GM12873 (cell line): ENCODE data around the gene FREM1.

ENCODE experiments used
- TF ChIP-seq, protein P1 (sequence below): IDR thresholded peaks from 2 replicates; pipeline ENCODE4 v1.5.1; 2012; ENCODE audit warnings: low read depth, mild to moderate bottlenecking, moderate library complexity, low read length, control low read depth; ENCODE audit not compliant: insufficient read depth; ENCODE audit errors: missing control alignments

FREM1 gene

DNA sequence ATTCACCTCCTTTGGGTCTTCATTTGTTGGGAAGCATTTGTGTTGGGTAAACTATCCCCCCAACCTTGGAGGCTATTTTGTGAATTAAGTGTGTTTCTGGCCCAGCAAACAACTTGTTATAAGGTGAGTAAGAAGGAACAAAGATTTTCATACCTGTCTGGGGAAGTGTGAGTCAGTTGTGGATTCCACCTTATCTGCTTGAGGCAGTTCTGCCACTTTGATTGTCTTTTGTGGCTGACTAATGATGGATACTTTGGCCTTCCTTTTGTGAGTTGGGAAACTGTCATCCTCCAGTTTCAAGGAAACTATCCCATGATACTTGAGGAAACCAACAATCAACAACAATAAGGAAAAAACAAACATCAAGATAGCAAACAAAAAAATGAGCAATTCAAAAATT, 163.1 kb downstream of the FREM1 start:
- TF ChIP-seq, protein P1, sequence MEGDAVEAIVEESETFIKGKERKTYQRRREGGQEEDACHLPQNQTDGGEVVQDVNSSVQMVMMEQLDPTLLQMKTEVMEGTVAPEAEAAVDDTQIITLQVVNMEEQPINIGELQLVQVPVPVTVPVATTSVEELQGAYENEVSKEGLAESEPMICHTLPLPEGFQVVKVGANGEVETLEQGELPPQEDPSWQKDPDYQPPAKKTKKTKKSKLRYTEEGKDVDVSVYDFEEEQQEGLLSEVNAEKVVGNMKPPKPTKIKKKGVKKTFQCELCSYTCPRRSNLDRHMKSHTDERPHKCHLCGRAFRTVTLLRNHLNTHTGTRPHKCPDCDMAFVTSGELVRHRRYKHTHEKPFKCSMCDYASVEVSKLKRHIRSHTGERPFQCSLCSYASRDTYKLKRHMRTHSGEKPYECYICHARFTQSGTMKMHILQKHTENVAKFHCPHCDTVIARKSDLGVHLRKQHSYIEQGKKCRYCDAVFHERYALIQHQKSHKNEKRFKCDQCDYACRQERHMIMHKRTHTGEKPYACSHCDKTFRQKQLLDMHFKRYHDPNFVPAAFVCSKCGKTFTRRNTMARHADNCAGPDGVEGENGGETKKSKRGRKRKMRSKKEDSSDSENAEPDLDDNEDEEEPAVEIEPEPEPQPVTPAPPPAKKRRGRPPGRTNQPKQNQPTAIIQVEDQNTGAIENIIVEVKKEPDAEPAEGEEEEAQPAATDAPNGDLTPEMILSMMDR: no peak

GRCh38 chr9:14746626-14747025, 163.6 kb downstream of the FREM1 start:
- TF ChIP-seq, protein P1: no peak

DNA sequence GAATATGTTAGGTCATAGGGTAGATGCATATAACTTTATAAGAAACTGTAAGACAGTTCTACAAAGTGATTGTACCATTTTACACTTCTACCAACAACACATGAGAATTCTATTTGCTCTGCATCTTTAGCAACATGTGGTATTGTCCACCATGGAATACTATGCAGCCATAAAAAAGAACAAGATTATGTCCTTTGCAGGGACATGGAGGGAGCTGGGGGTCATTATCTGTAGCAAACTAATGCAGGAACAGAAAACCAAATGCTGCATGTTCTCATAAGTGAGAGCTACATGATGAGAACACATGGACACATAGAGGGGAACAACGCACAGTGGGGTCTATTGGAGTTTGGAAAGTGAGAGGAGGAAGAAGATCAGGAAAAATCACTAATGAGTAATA, 165.5 kb downstream of the FREM1 start:
- TF ChIP-seq, protein P1: no peak

- TF ChIP-seq, protein P1: no peak
These were observed 168.9 kb downstream of the FREM1 start for GRCh38 chr9:14741369-14741768.

GRCh38 chr9:14733133-14733532, 177.1 kb downstream of the FREM1 start:
- TF ChIP-seq, protein P1: no peak

DNA sequence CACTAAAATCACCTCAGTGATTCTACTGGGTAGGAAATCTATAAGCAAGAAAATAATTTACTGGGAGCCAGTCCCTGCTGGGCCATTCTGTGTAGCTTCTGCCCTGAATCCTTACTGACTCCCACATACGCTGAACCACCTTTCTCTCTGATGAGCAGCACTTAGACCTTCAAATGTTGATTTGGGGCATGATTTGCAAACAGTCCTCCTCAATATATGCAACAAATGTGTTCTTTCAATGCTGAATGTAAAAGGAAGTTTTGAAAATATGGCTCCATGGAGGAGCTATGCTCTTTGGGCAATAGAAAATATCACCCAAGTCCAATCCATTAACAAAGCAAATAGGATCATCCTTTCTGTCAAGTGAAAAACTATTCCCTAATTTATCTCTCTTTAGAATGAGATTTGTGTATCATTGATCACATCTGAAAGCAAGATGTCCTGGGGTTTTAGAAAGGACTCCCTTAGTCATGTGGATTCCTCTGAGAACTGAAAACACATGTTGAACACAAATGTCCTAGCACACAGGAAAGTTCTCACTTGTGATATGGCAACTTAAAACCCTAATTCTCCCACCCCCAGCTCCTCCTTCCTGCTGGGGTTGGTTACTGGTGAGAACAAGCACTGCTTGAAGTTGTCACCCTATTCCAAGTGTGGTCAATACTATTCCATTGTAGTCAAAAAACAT, 178.8 kb downstream of the FREM1 start:
- TF ChIP-seq, protein P1: no peak

GRCh38 chr9:14730461-14730898, 179.7 kb downstream of the FREM1 start:
- TF ChIP-seq, protein P1: no peak
